Left kidney (tissue), 8 donors: ENCODE results near the gene ISM1. TPM values are rescaled to one million over a fixed set of nuclear protein-coding genes. Genes with fewer than 3 reads are reported as not detected.

ENCODE experiments used
- DNase-seq: peaks from one replicate; pipeline ENCODE4 v3.0.0-alpha.2; 2013
- long read RNA-seq, 8 donors: transcript quantifications; one replicate each; lab custom pipeline, GENCODE V29; 2026
- polyA plus RNA-seq: library from polyadenylated mRNA; unstranded; fragments of 120-200 nt; gene quantifications from one replicate; pipeline ENCODE4 v1.2.1, GENCODE V29; 2013; ENCODE audit not compliant: insufficient read length

ISM1 gene
- polyA plus RNA-seq: 4.3 TPM
- long read RNA-seq, donor 1, partial matches to known transcripts: 0 of 1 reads
- long read RNA-seq, donor 1, other reads (novel, unspliced or antisense): 0 of 1 reads
- long read RNA-seq, donor 2, partial matches to known transcripts: 0 of 1 reads
- long read RNA-seq, donor 2, other reads (novel, unspliced or antisense): 0 of 1 reads
- long read RNA-seq, donor 3: 0 reads
- long read RNA-seq, donor 4: 0 reads
- long read RNA-seq, donor 5: 0 reads
- long read RNA-seq, donor 6, partial matches to known transcripts: 0 of 2 reads
- long read RNA-seq, donor 6, other reads (novel, unspliced or antisense): 0 of 2 reads
- long read RNA-seq, donor 7, partial matches to known transcripts: 0 of 1 reads
- long read RNA-seq, donor 7, other reads (novel, unspliced or antisense): 0 of 1 reads
- long read RNA-seq, donor 8: 0 reads

GRCh38 chr20:13220904-13221297 lies at the start of gene ISM1:
TSS of gene ISM1 (plus strand) at chr20:13221274. CDS start at chr20:13221777, 503 bp downstream.
- DNase-seq: no peak

DNA sequence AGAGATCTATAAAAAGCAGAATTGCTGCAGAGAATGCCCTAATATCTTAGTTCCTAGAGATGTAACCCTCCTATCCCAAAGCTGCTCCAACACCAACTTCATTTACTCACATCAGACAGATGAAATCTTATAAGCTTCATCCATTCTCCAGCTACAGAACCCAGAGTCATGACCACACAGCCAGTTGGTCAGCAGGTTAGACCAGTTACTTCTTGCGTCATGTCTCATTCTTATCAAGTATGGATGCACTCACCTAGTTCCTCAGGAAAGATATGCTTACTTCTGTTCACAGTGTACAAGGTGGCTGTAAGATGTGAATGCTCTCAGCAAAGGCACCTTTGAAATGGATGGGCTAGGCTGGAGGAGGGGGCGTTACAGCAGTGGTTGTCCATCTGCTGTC lies 47.9 kb upstream of the ISM1 start:
- DNase-seq: no peak

DNA sequence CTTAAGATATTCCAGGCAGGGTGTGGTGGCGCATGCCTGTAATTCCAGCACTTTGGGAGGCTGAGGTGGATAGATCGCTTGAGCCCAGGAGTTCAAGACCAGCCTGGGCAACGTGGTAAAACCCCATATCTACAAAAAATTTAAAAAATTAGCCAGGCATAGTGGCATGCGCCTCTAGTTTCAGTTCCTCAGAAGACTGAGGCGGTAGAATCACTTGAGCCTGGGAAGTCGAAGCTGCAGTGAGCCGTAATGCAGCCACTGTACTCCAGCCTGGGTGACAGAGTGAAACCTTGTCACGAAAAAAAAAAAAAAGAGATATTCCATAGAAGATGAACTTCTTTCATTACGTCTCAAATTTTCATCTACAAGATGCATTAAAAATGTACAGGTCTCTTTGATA lies 46.7 kb upstream of the ISM1 start:
- no peak for DNase-seq

DNA sequence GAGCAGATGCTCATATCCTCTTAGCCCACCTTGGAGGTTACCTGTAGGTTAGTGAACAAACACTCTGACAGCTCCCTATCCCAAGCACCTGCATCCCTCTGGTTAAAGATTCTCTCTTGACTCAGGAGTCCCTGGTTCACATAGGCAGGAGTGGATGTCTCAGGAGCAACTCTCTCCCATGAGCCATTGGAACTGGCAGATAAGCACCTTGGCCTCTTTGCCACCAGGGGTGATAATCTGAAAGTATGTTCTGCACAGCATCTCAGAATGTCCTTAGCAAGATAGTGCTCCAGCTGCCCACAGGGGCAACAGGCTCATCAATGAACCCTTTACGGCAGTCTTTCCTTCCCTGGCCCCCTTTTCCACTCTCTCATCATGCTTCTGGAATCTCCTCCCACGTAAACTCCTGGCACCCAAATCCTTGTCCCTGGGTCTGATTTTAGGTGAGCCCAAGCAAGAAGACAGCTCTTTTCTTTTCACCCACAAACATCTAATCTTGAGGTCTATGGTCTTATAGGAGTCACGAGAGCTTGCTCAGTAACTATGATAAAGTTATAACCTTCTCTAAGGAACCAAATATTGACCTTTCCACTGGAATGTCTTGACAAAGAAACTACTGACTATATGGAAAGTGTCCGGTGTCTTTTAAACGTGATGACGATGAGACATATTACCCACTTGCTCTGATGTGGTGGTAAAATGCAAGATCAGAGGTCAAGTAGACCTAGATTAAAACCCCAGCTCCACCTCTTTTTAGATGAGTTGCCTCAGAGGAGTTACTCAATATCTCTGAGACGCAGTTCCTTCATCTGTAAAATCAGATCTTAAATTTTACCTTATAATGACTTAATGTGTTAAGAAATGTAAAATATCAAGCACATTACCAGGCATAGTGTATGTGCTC lies 39.8 kb upstream of the ISM1 start:
- DNase-seq: no peak

DNA sequence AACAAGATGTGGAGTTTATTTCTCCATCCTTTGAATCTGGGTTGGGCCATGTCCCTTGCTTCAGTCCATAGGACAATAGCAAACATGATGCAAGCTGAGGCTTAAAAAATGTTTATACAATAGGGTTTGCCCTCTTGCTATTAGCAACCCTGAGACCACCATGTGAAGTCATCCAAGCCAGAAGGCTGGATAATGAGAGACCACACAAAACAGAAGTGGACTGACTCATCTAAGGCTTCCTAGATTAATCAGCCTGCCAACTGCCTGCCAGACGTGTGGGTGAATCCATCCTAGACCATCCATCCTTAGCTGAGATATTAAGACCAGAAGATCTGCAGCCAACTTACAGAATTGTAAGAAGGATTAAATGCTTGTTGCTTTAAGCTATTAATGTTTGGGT lies 38.1 kb upstream of the ISM1 start:
- DNase-seq: no peak

DNA sequence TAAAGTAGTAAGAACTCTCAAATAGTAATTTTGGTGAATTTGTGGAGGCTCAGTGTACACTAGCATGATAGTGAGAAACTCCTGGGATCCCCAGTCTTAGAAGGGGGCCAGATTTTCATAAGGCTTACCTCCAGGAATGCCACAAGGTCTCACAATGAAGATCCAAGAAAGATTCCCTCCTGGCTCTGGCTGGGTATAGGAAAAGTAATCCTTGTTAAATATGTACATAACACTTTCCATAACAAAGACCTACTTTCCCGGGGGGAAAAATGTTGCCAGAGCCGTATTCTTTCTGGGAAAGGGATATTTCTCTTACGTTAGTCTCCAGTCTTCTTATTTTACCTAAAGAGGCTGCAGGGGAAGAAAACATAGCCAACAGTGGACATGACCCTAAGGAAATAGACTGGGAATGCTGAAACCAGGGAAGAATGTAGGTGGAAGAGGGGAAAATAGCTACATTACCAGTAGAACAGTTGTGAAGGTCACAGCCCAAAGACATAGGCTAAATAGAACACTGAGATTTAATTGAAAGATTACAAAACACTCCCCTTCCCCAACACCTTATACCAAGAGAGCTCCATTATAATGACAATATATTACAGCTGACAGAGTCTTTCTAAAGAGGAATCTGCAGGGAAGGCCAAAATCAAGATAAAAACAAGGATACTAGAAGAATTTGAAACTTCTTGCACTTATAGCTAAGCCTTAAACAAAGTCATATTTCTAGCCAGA lies 34.9 kb upstream of the ISM1 start:
- no peak for DNase-seq

DNA sequence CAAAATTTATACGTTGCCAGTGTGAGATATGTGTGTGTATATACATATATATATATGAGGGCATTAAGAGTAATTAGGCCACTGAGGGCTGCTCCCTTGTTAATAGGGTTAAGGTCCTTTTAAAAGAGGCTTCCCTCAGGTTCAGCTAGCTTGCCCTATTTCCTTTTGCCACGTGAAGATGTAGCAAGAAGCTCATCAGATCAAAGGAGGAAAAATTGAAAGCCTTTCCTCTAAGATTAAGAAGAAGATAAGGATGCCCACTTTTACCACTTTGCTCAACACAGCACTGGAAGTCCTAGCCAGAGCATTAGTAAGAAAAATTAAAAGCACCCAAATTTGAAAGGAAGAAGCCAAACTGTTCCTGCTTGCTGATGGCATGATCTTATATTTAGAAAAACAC lies 33.2 kb upstream of the ISM1 start:
- DNase-seq: no peak

DNA sequence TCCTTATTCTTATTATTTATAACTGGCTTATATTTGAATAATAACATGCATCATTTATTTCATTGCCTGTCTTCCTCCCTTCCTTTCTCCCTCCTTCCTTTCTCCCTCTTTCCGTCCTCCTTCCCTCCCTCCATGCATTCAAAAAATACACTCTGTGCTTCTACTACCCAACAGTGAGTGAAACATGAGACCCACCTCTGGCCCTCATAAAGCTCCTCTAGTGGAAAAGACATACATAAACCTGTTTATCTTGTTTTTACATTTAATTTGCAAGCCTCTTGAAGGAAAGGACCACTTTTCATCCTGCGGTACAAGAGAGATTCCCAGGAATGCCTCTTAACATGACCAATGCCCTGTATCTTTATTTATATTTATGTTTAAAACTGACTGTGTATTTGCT lies 21.8 kb upstream of the ISM1 start:
- peak; percentile 46 for DNase-seq

GRCh38 chr20:13200767-13201500 lies 20.1 kb upstream of the ISM1 start:
- no peak for DNase-seq

- no peak for DNase-seq
Observed at GRCh38 chr20:13202565-13202964, 18.5 kb upstream of the ISM1 start.

DNA sequence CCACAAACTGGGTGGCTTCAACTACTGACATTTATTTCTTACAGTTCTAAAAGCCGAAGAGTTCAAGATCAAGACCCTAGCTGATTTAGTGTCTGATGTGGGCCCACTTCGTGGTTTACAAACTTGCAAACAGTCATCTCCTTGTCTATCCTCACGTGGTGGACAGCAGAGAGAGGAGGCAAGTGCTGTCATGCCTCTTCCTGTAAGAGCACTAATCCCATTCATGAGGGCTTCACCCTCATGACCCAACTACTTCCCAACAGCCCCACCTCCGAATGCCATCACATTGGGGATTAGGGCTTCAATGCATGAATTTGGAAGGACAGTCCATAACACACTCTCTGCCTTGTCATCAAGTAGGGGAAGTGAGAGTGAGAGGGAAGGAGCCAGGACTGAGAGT lies 15.6 kb upstream of the ISM1 start:
- DNase-seq: no peak

DNA sequence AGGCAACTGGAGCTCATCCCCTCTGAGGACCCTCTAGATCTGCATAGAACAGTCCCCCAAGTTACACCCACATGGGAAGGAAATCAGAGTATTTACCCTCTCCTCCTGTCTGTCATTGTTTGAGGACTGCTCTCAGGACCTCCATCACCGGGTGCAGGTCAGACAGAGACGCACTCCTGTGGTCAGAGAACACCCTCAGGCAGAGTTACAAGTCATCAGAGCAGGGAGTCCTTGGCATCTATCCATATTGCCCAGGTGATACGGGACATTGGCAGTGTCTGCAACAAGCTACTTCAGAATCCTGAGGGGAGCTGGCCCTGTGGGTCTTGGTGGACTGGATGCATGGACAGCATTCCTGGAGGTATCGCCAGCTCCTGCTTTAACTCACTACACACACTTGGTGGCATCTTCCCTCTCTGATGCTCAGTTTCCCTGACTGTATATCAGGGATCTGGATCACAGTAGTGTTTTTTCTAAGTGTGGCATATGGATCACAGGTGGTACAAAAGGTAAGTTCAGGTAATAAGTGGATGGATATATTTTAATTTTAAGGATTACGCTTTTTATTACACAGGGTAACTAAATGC lies 15.1 kb upstream of the ISM1 start:
- DNase-seq: no peak

DNA sequence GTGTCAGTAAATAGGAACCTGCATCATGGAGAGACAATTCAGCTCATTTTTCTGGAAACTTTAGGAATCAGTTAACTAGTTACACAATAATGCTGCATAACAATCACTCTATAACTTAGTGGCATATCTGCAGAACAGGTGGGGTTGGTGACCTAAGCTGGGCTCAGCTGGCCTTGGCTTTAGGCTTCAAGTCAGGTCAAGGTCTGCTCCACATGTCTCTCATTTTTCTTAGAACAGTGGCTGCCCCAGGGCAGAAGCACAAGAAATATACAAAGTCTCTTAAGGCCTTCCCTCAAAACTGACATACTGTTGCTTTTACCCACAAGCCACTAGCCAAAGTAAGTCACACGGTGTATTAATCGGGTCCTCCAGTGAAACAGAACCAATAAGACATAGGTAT lies 14.1 kb upstream of the ISM1 start:
- no peak for DNase-seq

DNA sequence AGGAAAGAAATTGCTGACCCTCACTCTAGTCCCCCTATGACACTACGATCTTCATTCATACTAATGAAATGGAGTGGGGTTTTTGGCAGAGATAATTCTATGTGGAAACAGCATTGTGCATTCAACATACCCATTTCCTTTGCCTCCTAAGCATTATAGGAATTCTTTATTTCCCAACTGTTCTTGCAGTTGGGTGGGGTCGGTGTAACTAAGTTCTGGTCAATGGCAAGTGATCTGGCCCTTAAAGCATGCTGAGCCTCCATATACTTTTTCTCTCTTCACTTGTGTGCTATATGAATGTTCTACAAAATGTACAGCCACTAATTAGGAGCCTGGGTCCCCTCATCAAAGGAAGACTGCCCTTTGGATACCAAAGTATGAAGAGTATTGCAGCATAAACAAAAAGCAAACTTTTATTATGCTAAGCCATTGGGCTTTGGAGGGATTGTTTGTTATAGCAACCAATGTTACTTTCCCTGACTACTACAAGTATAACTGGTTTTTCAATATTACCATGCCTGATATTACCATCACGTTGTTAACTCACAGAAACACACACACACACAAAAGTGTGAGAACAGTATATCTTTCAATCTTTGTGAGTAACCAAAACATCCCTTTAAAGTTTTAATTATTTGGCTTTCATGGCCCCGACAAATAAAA lies 9.0 kb upstream of the ISM1 start:
- no peak for DNase-seq

GRCh38 chr20:13212750-13213149 lies 8.3 kb upstream of the ISM1 start:
- no peak for DNase-seq

GRCh38 chr20:13213335-13213734 lies 7.7 kb upstream of the ISM1 start:
- no peak for DNase-seq

DNA sequence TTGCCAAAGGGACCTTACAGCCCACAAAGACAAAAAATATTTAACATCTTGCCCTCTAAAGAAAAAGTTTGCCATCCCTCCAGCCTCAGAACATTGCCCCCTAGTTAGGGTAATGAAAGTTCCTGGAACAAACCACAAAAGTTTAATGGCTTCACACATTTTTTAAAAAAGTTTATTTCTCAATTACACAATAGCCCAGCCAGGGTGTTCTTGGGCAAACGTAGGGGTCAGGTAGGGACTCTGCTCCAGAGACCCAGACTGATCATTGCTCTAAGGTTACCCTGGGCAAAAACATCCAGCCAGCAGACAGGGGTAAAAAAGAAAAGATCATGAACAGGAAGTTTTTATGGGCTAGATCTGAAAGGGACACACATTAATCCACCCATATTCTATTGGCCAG lies 4.5 kb upstream of the ISM1 start:
- no peak for DNase-seq

DNA sequence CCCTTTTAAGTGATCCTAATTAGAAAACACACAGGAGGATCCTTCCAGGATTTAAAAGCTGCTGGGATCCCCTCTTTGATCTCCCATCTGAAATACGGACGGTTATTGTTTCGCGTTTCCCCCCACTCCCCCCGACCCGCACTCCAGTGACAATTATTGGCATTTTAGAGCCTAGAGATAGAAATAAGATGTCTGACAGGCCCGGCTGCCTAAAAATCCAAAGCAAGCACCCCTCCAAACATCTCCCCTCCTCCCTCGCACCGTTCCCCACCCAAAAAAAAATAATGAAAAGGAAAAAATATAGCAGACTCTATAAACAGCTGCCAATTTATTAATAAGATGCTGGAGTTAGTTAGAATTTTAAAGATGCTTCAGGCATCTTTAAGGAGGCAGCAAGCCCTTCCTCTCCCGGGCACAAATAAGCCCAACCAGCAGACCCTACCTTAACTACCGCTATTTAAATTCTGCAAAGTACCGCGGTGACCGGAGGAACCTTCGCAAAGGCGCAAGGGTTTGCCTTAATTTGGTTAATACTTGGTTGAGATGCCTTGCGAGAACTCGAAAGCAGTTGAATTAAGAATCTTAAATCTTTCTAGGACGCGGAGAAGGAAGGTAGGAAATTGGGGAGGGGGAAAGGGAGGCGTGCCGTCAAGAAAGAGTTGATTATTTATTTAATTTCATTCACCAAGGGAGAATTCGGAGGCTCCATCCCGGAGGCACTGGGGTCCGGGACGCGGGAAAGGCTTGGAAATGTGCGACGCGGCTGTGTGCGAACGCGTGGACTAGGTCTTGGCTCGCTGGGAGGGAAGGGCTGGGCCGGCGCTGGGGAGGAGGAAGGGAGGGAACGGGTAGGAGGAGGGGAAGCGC lies 1.5 kb upstream of the ISM1 start:
- no peak for DNase-seq

- DNase-seq: peak; percentile 46
Observed at GRCh38 chr20:13220194-13220903, 725 bp upstream of the ISM1 start.
